Thymus (tissue), 11 donors: Measurements from ENCODE around the gene TTC21A. TPM values are rescaled to one million over a fixed set of nuclear protein-coding genes. Genes with fewer than 3 reads are reported as not detected.
A peak's percentile ranks its signal among the peaks of the same experiment; 100 is the strongest.

Experiments used
- DNase-seq, 9 donors: peaks; one replicate each; pipeline ENCODE4 v3.0.0-alpha.2; 2013; ENCODE audit warnings: low spot score in 9 of 9, low read depth in 6 of 9, missing footprints in 1 of 9
- H3K27ac ChIP-seq, 2 donors: one replicate each; pipeline ENCODE4 v1.5.1; 2013; ENCODE audit warnings: control low read depth in 1 of 2, low read depth in 1 of 2, low read length in 1 of 2, mild to moderate bottlenecking in 1 of 2, moderate library complexity in 1 of 2
- H3K27me3 ChIP-seq, 2 donors: one replicate each; pipeline ENCODE4 v1.5.1; 2013; ENCODE audit warnings: low read length in 1 of 2; ENCODE audit not compliant: control insufficient read depth in 2 of 2, insufficient read depth in 1 of 2
- H3K36me3 ChIP-seq, 2 donors: one replicate each; pipeline ENCODE4 v1.5.1; 2013; ENCODE audit warnings: low read length in 1 of 2, mild to moderate bottlenecking in 1 of 2, moderate library complexity in 1 of 2; ENCODE audit not compliant: control insufficient read depth in 2 of 2, insufficient read depth in 2 of 2
- H3K4me1 ChIP-seq, 2 donors: one replicate each; pipeline ENCODE4 v1.5.1; 2013; ENCODE audit warnings: low read length in 2 of 2; ENCODE audit not compliant: control insufficient read depth in 2 of 2, insufficient read depth in 2 of 2
- H3K4me3 ChIP-seq, 2 donors: one replicate each; pipeline ENCODE4 v1.5.1; 2013; ENCODE audit warnings: low read length in 2 of 2, control low read depth in 1 of 2, mild to moderate bottlenecking in 1 of 2
- H3K9me3 ChIP-seq, 2 donors: one replicate each; pipeline ENCODE4 v1.5.1; 2013; ENCODE audit warnings: low read length in 1 of 2, mild to moderate bottlenecking in 1 of 2; ENCODE audit not compliant: control insufficient read depth in 2 of 2, insufficient read depth in 1 of 2
- WGBS: extraction: QIAGEN DNeasy Blood & Tissue Kit; methylation state at CpG from one replicate; pipeline ENCODE4 v1.1.7; 2013; 5-methylcytosine and 5-hydroxymethylcytosine counted together
- polyA plus RNA-seq: library from polyadenylated mRNA; stranded (reverse); fragments of 200-250 nt; gene quantifications from one replicate; pipeline ENCODE4 v1.2.3, GENCODE V29; 2013
- total RNA-seq: library from RNA; stranded (reverse); fragments of 120-200 nt; gene quantifications from one replicate; pipeline ENCODE4 v1.2.4, GENCODE V29; 2013
- donor health status: healthy.

Gene TTC21A
- total and polyA plus RNA-seq, 2 donors = 1.3 to 12.3 TPM

- DNase-seq = peak in 1 of 9 donors; percentile 37
- H3K27me3 ChIP-seq = no peaks in the 10 kb centered on the region
- H3K27ac ChIP-seq = peak overlapping the region in 1 of 2 donors; percentile 88
- H3K36me3 ChIP-seq = peaks cover 10 to 13% of the 10 kb centered on the region in 2 donors
- peaks cover 44 to 83% of the 10 kb centered on the region in 2 donors for H3K4me1 ChIP-seq
- H3K4me3 ChIP-seq = peak overlapping the region in 1 of 2 donors; percentile 84
- 80% methylated on average over 5 of the region's 5 CpGs for WGBS
- no peaks in the 10 kb centered on the region for H3K9me3 ChIP-seq
Observed at GRCh38 chr3:39150148-39150802, 42.8 kb downstream of the TTC21A start.

DNA sequence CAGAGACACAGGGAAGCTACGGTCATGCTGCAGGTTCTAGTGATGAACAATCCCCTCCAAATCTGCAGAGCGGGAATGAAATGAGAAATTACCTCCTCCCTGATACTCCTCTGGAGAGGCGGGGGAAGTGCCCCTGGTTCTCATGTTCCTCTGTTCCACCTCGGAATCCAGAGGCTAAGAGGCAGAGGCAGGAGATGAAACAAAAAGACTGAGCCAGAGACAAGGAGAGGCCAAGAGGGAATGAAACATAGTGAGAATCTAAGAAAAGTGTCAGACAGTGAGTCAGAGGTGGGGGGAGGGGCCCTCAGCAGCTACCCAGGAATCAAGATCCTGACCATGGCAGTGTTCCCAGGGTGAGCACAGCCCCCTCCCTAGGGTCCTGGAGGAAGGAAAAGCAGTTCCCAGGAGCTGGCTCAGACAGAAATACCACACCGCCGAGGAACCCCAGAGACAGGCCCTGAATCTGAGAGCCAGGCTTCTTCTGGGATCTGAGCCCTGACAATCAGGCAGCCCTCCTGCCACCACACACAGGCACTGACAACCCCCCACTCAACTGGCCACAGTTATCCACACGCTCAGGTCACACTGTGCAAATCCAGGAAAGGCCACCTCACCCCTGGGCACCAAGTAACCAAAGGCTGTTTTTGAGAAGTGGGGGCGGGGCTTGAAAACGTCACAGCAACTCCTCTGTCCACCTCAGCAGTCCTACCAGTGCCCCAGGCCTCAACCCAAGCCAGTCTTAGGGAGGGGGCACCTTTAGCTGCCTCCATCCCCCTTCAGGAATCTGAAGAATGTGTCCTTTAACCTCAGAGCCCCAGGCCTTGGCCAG is 43.5 kb downstream of the TTC21A start:
- peak overlapping the region; percentile 88 to 97 for H3K27ac ChIP-seq
- no peaks in the 10 kb centered on the region for H3K27me3 ChIP-seq
- H3K36me3 ChIP-seq = peaks cover 6 to 7% of the 10 kb centered on the region in 2 donors
- DNase-seq = peak in 1 of 9 donors; percentile 39
- peak overlapping the region; percentile 75 to 84 for H3K4me3 ChIP-seq
- WGBS = 79% methylated on average over 9 of the region's 9 CpGs
- no peaks in the 10 kb centered on the region for H3K9me3 ChIP-seq
- H3K4me1 ChIP-seq = peaks cover 42 to 85% of the 10 kb centered on the region in 2 donors

GRCh38 chr3:39153977-39154279 is 46.4 kb downstream of the TTC21A start:
- no peaks in the 10 kb centered on the region for H3K36me3 ChIP-seq
- H3K27ac ChIP-seq = peak overlapping the region; percentile 37 to 97
- H3K9me3 ChIP-seq = no peaks in the 10 kb centered on the region
- no peak for DNase-seq
- H3K27me3 ChIP-seq = no peaks in the 10 kb centered on the region
- 68% methylated on average over 9 of the region's 9 CpGs for WGBS
- H3K4me1 ChIP-seq = peaks cover 25 to 56% of the 10 kb centered on the region in 2 donors
- peak overlapping the region; percentile 40 to 75 for H3K4me3 ChIP-seq

- Histone ChIP-seq H3K27ac (peak overlapping the region in 1 of 2 donors; percentile 10), H3K36me3 (no peaks in the 10 kb centered on the region), H3K4me1 (peaks cover 21 to 50% of the 10 kb centered on the region in 2 donors), H3K4me3 (no peak overlapping the region), H3K9me3 (no peaks in the 10 kb centered on the region), H3K27me3 (no peaks in the 10 kb centered on the region)
- DNase-seq = no peak
- 89% methylated on average over 18 of the region's 18 CpGs for WGBS
Observed at GRCh38 chr3:39154280-39155021, 47.0 kb downstream of the TTC21A start.

- H3K27ac ChIP-seq = no peak overlapping the region
- 99% methylated on average over 4 of the region's 4 CpGs for WGBS
- H3K4me3 ChIP-seq = no peak overlapping the region
- H3K9me3 ChIP-seq = no peaks in the 10 kb centered on the region
- no peaks in the 10 kb centered on the region for H3K27me3 ChIP-seq
- peaks cover 3 to 31% of the 10 kb centered on the region in 2 donors for H3K4me1 ChIP-seq
- H3K36me3 ChIP-seq = no peaks in the 10 kb centered on the region
- DNase-seq = no peak
Observed at GRCh38 chr3:39156421-39156820, 48.9 kb downstream of the TTC21A start.

DNA sequence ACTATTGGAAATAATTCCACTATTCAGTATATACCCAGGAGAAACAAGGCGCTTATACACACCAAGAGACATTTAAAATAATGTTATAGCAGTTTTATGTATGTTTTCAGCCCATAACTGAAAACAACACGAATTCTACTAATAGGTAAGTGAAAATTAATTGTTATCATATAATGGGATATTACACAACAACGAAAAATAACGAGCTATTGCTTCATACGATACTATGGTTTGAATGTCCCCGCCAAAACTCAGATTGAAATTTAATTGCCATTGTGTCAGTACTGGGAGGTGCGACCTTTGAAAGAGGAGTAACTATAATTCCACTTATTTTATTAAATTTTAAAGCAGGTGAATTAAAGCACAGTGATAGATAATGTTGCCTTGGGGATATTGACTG is 49.9 kb downstream of the TTC21A start:
- DNase-seq = no peak
- 91% methylated on average over 7 of the region's 7 CpGs for WGBS
- H3K4me1 ChIP-seq = peaks cover 0 to 21% of the 10 kb centered on the region in 2 donors

GRCh38 chr3:39158148-39158715 is 50.8 kb downstream of the TTC21A start:
- Histone ChIP-seq H3K4me1 (peaks cover 0 to 18% of the 10 kb centered on the region in 2 donors), H3K36me3 (no peaks in the 10 kb centered on the region), H3K9me3 (peaks cover 0 to 2% of the 10 kb centered on the region in 2 donors), H3K27ac (no peak overlapping the region), H3K27me3 (no peaks in the 10 kb centered on the region), H3K4me3 (no peak overlapping the region)
- DNase-seq = no peak
- 94% methylated on average over 5 of the region's 5 CpGs for WGBS

More for the DNA sequence above, 49.9 kb downstream of the TTC21A start:
- Histone ChIP-seq H3K4me3 (no peak overlapping the region), H3K9me3 (no peaks in the 10 kb centered on the region), H3K27ac (no peak overlapping the region), H3K27me3 (no peaks in the 10 kb centered on the region), H3K36me3 (no peaks in the 10 kb centered on the region)

DNA sequence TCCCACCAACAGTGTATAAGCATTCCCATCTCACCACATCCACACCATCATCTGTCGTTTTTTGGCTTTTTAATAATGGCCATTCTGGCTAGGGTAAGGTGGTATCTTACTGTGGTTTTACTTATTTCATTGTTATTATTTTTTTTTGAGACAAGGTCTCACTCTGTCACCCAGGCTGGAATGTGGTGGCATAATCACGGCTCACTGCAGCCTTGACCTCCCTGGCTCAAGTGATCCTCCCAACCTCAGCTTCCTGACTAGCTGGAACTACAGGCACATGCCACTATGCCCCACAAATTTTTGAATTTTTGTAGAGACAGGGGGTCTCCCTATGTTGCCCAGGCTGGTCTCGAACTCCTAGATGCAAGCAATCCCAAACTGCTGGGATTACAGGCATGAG is 56.9 kb downstream of the TTC21A start:
- no peaks in the 10 kb centered on the region for H3K36me3 ChIP-seq
- no peak for DNase-seq
- no peaks in the 10 kb centered on the region for H3K4me1 ChIP-seq
- WGBS = 97% methylated on average over 3 of the region's 3 CpGs
- H3K4me3 ChIP-seq = no peak overlapping the region
- H3K27me3 ChIP-seq = no peaks in the 10 kb centered on the region
- no peak overlapping the region for H3K27ac ChIP-seq
- peaks cover 0 to 4% of the 10 kb centered on the region in 2 donors for H3K9me3 ChIP-seq
